HG02884 (cell line): Measurements from ENCODE around the gene STOX2.

ENCODE experiments used
- ATAC-seq: cut with Tn5 transposase; IDR thresholded peaks from one replicate; pipeline ENCODE4 v1.9.1; 2021; ENCODE audit warnings: mild to moderate bottlenecking, moderate library complexity; ENCODE audit not compliant: unreplicated experiment

The STOX2 gene

GRCh38 chr4:183905081-183905592 lies at the start of gene STOX2:
Gene STOX2, plus strand, starts transcription at chr4:183905307. Its CDS starts 1,484 bp downstream, at chr4:183906791.
- ATAC-seq, result no peak

DNA sequence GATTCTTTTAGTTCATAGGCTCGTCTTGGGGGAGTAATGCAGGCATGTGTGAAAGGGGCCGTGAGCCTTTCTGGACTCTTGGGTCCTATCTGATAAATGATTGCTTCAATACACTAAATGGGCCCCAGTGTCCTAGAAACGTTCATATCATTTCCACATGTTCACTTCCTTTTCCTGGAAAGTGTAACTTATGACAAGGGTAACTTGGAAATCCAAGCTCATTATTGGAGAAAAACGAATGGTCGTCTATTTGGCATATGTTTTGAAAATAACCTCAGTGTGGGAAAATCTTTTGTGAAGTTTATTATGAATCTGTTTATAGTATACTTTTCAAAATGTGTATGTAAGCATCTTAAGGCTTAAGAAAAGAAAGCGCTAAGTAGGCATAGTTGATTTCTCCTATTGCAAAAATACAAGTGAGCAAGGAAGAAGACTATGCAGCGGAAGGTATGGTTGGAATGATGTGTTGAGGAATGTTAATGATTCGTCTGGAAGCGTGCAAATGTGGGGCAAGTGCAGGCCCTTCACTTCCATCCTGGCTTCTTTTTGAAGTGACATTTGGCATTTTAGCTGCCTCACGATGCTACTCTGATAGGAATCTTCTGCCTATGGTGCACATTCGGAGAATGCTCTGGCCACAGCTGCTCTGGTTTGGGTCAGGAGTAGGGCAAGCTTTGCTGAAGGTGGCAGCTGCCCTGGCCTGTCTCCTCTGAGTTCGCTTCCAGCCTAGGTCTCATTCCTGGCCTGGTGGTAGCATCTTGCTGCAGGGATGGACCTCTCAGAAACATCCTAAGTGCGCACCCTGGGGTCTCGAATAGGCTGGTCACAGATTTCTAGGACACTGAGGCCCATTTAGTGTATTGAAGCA lies 49.5 kb upstream of the STOX2 start:
- no peak for ATAC-seq

GRCh38 chr4:183857040-183857439 lies 48.1 kb upstream of the STOX2 start:
- ATAC-seq, result no peak

DNA sequence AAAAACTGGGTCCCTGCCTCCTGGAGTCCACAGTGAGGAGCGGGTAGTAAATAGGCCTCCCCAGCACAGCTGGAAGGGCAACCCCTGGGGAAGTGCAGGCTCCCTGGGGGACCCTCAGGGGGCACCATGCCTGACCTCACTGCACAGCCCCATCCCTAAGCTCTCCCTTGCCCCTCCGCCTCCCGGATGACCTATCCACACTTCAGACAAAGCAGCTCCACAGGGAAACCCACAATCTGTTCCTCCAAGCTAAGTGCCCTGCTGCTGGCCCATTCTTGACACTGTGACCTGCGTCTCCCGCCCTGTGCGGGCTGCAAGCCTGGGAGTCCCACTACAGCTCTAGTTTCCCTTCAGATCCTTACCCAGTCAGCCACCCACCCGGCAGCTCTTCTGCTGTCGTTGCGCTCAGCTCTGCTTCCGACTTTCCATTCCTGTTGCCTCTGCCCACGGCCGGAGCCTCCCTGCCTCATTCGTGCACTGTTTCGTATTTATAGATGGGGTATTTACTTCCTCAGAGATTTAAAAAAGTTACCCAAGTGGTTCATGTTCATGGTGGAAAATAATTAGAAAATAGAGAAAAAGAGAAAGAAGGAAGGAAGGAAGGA lies 47.0 kb upstream of the STOX2 start:
- ATAC-seq, result no peak

GRCh38 chr4:183860119-183860518 lies 45.0 kb upstream of the STOX2 start:
- no peak for ATAC-seq

- no peak for ATAC-seq
These were observed 44.4 kb upstream of the STOX2 start for GRCh38 chr4:183860731-183861130.

DNA sequence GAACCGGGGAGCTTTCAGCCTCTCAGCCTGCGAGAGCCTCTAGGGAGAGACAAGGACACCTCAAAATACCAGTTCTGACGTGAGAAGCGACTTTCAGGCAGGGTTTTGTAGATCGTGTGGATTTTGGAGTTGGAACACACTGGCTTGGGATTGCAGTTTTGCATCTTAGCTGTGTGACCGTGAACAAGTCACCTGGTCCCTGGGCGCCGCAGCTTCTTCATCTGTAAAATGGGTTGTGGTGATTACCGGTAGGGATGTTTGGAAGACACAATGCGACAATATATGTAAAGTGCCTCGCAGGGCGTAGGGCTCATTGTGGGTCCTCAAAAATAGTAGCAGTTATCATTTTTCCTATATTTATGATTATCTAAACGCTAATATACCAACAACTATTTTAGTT lies 43.7 kb upstream of the STOX2 start:
- ATAC-seq, result no peak

DNA sequence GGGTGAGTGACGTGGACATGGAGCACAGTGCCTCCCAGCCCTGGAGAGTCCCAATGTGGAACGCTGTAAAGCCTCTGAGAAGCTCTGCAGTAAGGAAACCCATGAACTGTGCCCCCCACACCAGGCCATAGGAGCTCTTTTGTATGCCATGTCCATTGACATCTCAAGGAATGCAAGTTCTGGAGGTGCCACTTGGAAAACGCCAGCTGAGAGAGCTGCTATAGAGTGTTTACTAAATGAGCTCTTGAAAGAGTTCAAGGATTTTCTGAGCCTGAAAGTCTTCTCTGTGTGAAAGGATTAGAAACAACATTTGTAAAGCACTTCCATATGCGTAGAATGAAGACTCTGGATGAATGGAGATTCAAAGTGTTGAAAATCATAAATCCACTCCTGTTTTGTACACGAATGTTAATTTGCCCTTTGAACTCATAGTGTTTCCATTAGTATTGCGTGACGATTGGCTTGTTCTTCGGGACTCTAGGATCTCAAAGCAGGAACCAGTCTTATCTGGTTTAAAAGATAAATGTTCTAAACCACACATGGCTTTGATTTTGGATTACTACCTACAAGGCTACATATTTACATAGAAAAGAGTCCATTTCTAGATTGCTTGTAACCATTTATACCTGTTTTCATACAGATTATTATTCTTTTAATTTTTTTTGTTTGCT lies 41.8 kb upstream of the STOX2 start:
- no peak for ATAC-seq

GRCh38 chr4:183867247-183867646 lies 37.9 kb upstream of the STOX2 start:
- no peak for ATAC-seq

DNA sequence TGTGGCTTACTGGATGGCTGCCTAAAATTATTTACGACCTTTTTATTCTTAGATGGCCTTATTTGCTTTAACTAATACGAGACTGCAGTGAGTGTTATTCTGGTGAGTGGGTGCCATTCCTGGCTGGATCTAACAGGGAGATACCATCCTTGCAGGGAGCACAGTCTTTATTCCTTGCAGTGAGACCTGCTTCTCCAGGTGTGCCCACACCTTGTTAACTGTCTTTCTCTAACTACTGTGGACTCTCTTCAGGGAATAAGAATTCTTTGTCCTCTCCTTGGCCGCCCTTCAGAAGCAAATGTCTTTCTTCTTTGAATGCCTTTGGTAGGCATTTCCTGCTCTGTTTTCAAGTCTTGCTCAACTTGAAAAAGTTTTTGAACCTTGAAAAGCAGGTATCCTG lies 34.1 kb upstream of the STOX2 start:
- ATAC-seq, result no peak

DNA sequence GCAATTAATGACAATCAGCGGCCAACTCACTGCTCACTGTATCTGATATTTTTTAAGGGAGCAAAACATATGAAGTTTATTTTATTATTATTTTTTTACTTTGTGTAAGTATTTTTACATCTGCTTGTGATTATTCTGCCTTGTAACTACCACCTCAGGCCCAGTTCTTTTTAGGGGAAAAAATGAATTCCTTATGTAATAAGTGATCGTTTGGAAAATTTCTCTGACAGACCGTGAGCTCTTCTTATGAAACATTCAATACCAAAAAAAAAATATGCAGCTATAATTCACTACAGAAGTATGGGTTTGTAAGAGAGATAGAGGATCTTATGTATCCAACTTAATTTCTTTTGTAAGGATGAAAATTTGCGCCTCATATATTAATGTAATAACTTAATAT lies 33.5 kb upstream of the STOX2 start:
- no peak for ATAC-seq

- no peak for ATAC-seq
These were observed 32.6 kb upstream of the STOX2 start for GRCh38 chr4:183872531-183872930.

DNA sequence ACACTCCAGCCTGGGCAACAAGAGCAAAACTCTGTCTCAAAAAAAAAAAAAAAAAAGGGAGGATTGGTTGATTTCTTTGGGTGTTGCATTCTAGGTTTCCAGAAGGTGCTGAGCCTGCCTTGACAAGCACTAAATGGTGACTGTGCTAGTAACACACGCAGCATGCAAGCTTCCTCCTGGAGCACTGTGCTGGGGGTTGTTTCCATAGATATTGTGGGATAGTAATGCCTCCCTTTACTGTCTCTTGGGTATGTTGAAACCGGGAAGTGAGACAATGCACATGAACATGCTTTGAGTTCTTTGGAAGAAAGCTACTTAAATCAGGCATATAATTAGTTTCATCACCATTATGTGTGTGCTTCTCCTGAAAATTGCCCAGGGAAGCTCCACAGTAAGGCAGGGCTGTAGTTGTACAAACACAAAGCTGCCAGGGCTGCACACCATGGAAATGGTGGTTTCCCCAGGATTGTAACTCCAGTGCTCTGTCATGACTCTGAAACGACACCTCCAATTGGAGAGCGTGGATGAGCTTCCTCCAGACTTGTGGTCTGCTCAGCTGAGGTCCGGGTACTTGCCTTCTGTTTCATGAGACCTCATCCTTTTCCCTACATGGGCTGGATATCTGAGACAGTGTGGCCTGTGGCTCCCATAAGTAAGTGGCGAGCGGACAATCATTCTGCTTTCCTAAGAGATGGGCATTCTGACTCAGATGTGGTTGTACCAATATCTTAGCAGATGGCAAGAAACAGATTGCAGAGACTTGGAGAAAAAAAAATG lies 31.5 kb upstream of the STOX2 start:
- ATAC-seq, result no peak

DNA sequence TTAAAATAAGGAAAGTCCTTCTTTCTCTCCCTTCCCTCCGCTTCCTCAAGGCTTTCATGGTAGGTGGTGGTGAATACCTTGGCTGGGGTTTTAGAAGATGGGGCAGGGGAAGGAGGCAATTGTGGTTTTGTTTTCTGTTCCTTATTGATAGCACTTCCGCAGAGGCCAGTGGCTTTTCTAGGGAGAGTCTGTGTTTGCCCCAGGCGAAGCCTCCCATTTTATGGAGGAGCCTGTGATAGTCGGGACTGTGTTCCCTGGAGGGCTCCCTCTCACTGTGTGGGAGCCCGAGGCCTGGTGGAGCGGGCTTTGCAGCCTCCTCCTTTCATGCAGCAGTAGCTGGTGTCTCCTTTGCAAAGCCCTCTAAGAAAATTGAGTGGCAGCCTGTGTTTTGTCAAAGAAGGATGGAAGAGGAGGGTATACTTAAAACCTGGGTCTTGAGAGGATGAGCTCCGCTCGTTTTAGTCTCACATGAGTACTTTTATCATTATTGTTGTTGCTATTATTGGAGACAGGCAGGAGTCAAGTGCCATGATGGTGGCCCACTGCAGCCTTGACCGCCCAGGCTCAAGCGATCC lies 29.8 kb upstream of the STOX2 start:
- ATAC-seq, result no peak

DNA sequence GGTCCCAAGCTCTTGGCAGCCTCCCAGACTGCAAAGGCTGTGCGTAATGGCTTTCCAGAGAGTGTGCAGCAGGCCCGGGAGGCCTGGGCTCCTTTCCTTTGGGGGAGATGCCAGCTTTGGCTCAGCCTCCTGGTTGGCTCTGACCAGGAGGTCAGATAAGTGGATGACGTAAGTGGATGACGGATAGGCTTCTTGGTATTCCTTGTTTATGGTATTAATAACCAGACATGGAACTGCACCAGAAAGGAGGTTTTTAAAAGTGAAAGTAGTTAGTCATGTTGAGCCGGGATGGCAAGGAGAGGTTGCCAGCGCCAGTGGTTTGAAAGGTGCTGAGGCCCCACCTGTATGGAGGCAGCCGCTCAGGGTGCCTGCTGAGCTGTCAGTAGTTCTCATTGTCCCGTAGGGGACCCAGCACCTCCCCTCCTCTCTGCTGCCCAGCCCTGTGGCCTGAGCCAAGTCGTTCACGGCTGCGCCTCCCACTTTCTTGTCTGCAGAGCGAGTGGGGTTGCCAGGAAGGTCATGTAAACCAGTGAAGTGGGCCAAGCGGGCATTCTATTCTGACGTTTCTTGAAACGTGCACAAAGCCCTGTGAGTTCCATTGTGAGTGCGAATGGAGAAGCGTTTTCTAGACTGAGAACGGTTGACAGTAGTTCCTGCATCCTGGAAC lies 28.7 kb upstream of the STOX2 start:
- no peak for ATAC-seq

GRCh38 chr4:183878251-183878970 lies 26.7 kb upstream of the STOX2 start:
- ATAC-seq, result no peak

DNA sequence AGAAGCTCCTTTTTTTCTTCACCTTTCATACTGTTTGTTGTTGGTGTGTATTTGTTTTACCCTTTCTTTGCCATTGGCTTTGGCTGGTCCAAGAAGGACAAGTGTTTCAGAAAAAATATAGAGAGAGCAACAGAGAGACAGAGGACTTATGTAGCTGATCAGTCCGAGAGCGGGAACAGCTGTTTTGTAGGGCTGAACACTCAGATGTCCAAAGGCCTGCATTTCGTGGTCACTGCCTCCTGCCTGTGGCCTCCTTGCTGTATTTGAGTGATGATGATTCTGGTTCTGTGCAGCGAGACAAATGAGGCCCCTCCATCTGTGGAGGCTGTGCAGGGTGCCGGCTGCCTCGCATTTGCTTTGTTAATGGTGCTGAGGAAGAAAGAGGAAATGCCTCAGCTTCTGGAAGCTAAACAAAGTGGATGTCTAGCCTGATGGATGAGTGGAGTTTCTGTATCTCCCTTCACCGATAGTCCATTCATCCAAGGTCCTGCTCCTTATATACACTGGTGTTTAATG lies 19.8 kb upstream of the STOX2 start:
- no peak for ATAC-seq

GRCh38 chr4:183887351-183887750 lies 17.8 kb upstream of the STOX2 start:
- ATAC-seq, result no peak

- ATAC-seq, result no peak
These were observed 16.5 kb upstream of the STOX2 start for GRCh38 chr4:183888564-183888963.
